ENCODE data around the gene KIAA0825. TPM values are rescaled to one million over a fixed set of nuclear protein-coding genes. Genes with fewer than 3 reads are reported as not detected.

KIAA0825 gene
- polyA plus RNA-seq, 1 of the 3 experiments (the other 2 are of a cell fraction): 0.61 TPM

DNA sequence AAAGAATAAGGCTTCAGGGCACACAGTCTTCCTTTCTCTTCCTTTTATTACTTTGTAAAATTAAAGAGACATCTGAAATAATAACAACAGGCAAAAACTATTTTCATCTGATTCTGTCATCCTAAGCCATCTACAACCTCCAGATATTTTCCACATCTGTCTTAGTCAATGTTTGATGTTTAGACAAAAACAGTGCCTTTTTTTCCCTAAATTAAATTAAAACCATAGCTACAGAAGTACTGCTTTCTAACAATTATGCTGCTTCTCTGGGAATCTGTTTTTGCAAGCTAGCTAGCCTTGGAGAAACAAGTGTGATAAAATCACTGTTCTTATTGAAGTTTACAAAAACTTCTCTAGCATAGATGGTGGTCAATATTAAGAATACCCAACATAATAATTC is 95.4 kb downstream of the KIAA0825 start:
- Histone ChIP-seq H4K20me1 (ENCODE audit: insufficient read depth) (no peaks in the 10 kb centered on the region), H3F3A (replicated peaks; ENCODE audit: insufficient read depth) (no peaks in the 10 kb centered on the region), H2AFZ (ENCODE audit: low read depth) (no peak overlapping the region), H3K4me2 (no peak overlapping the region), H3K9ac (no peak overlapping the region), H3K9me2 (no peaks in the 10 kb centered on the region), H3K4me3 (ENCODE audit: low read depth in 2 of 2, low read length in 1 of 2) (no peak overlapping the region), H3K79me2 (ENCODE audit: insufficient read depth) (no peaks in the 10 kb centered on the region), H3K27me3 (ENCODE audit: insufficient read depth) (no peaks in the 10 kb centered on the region), H3K4me1 (ENCODE audit: control insufficient read depth in 1 of 2, insufficient read depth in 2 of 2, low read depth in 1 of 2, low read length in 1 of 2) (peaks cover 0 to 20% of the 10 kb centered on the region in 2 experiments; a peak in 1 of 4 replicates), H3K27ac (ENCODE audit: low read depth in 2 of 2, low read length in 1 of 2) (peak overlapping the region; percentile 14 to 79; a peak in 3 of 4 replicates), H3K9me3 (no peaks in the 10 kb centered on the region), H3K36me3 (replicated peaks in 1 of 2; ENCODE audit: control insufficient read depth in 1 of 2, insufficient read depth in 2 of 2, low read length in 1 of 2) (no peaks in the 10 kb centered on the region)
- CTCF ChIA-PET: interaction anchor here (0.7 to 2.9 kb wide), 7 partner anchors 13 to 215 kb away, joined by 3 to 18 read pairs (median 6); no protein-coding TSS in a partner anchor
- TF ChIP-seq RCOR1 (IDR thresholded peaks at IDR 0.05; ENCODE audit: low read length): peak; percentile 81
- peak; percentile 84 for TF ChIP-seq GATA2 (CRISPR knock-in tag; IDR thresholded peaks at IDR 0.05)
- peak; percentile 43; the same call in 1 of the 2 replicates for TF ChIP-seq TCF12 (IDR thresholded peaks at IDR 0.05)
- peak; percentile 41 for TF ChIP-seq RAD21 (IDR thresholded peaks at IDR 0.05; ENCODE audit: low read length)
- TF ChIP-seq EZH2phosphoT487 (IDR thresholded peaks at IDR 0.05; ENCODE audit: borderline replicate concordance, low read depth): no peak
- TF ChIP-seq EP300 (IDR thresholded peaks at IDR 0.05; ENCODE audit: borderline replicate concordance in 1 of 2, low read depth in 1 of 2, low read length in 1 of 2): peak in 1 of 2 experiments; percentile 92; a peak in 2 of 4 replicates
- TF ChIP-seq CHD2 (IDR thresholded peaks at IDR 0.05; ENCODE audit: low read length, partially characterized antibody): no peak
- TF ChIP-seq FOXJ3 (CRISPR knock-in tag; IDR thresholded peaks at IDR 0.05): peak; percentile 92
- peak; percentile 21; the same call in 1 of the 2 replicates for TF ChIP-seq MXI1 (IDR thresholded peaks at IDR 0.05; ENCODE audit: low read depth, low read length)
- TF ChIP-seq, protein P1, sequence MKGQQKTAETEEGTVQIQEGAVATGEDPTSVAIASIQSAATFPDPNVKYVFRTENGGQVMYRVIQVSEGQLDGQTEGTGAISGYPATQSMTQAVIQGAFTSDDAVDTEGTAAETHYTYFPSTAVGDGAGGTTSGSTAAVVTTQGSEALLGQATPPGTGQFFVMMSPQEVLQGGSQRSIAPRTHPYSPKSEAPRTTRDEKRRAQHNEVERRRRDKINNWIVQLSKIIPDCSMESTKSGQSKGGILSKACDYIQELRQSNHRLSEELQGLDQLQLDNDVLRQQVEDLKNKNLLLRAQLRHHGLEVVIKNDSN (IDR thresholded peaks at IDR 0.05; ENCODE audit: borderline replicate concordance, low read depth): no peak
- TF ChIP-seq, protein P2, sequence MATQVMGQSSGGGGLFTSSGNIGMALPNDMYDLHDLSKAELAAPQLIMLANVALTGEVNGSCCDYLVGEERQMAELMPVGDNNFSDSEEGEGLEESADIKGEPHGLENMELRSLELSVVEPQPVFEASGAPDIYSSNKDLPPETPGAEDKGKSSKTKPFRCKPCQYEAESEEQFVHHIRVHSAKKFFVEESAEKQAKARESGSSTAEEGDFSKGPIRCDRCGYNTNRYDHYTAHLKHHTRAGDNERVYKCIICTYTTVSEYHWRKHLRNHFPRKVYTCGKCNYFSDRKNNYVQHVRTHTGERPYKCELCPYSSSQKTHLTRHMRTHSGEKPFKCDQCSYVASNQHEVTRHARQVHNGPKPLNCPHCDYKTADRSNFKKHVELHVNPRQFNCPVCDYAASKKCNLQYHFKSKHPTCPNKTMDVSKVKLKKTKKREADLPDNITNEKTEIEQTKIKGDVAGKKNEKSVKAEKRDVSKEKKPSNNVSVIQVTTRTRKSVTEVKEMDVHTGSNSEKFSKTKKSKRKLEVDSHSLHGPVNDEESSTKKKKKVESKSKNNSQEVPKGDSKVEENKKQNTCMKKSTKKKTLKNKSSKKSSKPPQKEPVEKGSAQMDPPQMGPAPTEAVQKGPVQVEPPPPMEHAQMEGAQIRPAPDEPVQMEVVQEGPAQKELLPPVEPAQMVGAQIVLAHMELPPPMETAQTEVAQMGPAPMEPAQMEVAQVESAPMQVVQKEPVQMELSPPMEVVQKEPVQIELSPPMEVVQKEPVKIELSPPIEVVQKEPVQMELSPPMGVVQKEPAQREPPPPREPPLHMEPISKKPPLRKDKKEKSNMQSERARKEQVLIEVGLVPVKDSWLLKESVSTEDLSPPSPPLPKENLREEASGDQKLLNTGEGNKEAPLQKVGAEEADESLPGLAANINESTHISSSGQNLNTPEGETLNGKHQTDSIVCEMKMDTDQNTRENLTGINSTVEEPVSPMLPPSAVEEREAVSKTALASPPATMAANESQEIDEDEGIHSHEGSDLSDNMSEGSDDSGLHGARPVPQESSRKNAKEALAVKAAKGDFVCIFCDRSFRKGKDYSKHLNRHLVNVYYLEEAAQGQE (IDR thresholded peaks at IDR 0.05; ENCODE audit: low read depth, low read length): no peak
- POLR2A ChIA-PET: interaction anchor here (0.7 kb wide), 1 partner anchor 14 kb away, joined by 3 read pairs; no protein-coding TSS in a partner anchor
- peak; percentile 46 for DNase-seq

DNA sequence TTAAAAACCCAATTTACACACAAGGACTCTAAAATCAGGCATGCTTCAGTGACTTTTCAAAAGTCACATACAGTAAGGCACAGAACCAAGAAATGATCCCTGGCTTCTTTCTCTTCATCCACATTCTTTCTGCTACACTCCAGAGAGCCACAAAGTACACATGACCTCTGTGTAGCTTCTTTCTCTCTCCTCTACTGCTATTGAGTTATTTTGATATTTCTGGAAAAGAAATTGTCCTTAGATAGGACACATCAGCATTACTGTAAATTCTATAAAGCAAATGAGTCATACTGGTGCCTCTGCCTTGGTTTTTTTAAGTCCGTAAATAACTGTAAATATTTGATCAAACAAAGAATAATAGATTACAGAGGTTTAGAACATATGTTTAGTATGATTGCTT is 96.3 kb downstream of the KIAA0825 start:
- H3K4me1 ChIP-seq (ENCODE audit: control insufficient read depth in 1 of 2, insufficient read depth in 2 of 2, low read depth in 1 of 2, low read length in 1 of 2): peaks cover 0 to 20% of the 10 kb centered on the region in 2 experiments; a peak in 1 of 4 replicates
- no peaks in the 10 kb centered on the region for H3K9me2 ChIP-seq
- CTCF ChIA-PET: interaction anchor here (0.6 kb wide), 1 partner anchor 216 kb away, joined by 3 read pairs; no protein-coding TSS in a partner anchor
- H3K36me3 ChIP-seq (replicated peaks in 1 of 2; ENCODE audit: control insufficient read depth in 1 of 2, insufficient read depth in 2 of 2, low read length in 1 of 2): no peaks in the 10 kb centered on the region
- POLR2A ChIA-PET: no interaction called here
- no peaks in the 10 kb centered on the region for H3K79me2 ChIP-seq (ENCODE audit: insufficient read depth)
- 45% methylated on average over 1 of the region's 1 CpG for WGBS (ENCODE audit: low lambda C conversion rate)
- TF ChIP-seq POLR2AphosphoS5 (IDR thresholded peaks at IDR 0.05; ENCODE audit: low read depth, low read length) (no peak), EP300 (IDR thresholded peaks at IDR 0.05; ENCODE audit: borderline replicate concordance in 1 of 2, low read depth in 1 of 2, low read length in 1 of 2) (no peak), RXRA (IDR thresholded peaks at IDR 0.05; ENCODE audit: borderline replicate concordance, low read depth) (no peak), GABPA (IDR thresholded peaks at IDR 0.05; ENCODE audit: low read depth) (no peak), SMC3 (IDR thresholded peaks at IDR 0.05; ENCODE audit: low read depth, low read length) (no peak), NRF1 (IDR thresholded peaks at IDR 0.05; ENCODE audit: low read depth, low read length) (no peak), CHD2 (IDR thresholded peaks at IDR 0.05; ENCODE audit: low read length, partially characterized antibody) (no peak), EZH2phosphoT487 (IDR thresholded peaks at IDR 0.05; ENCODE audit: borderline replicate concordance, low read depth) (no peak), FOSL2 (IDR thresholded peaks at IDR 0.05; ENCODE audit: borderline replicate concordance, low read depth) (no peak)
- TF ChIP-seq, protein P1 (IDR thresholded peaks at IDR 0.05; ENCODE audit: borderline replicate concordance, low read depth): no peak
- H4K20me1 ChIP-seq (ENCODE audit: insufficient read depth): no peaks in the 10 kb centered on the region
- no peak for DNase-seq
- H2AFZ ChIP-seq (ENCODE audit: low read depth): no peak overlapping the region
- no peaks in the 10 kb centered on the region for H3K27me3 ChIP-seq (ENCODE audit: insufficient read depth)
- H3K9me3 ChIP-seq: no peaks in the 10 kb centered on the region
- H3K27ac ChIP-seq (ENCODE audit: low read depth in 2 of 2, low read length in 1 of 2): peak overlapping the region; percentile 2 to 79
- H3K4me3 ChIP-seq (ENCODE audit: low read depth in 2 of 2, low read length in 1 of 2): no peak overlapping the region
- no peak overlapping the region for H3K9ac ChIP-seq
- no peaks in the 10 kb centered on the region for H3F3A ChIP-seq (replicated peaks; ENCODE audit: insufficient read depth)
- H3K4me2 ChIP-seq: no peak overlapping the region
